HepG2 (cell line): ENCODE data around the gene BUD23. TPM values are rescaled to one million over a fixed set of nuclear protein-coding genes. Genes with fewer than 3 reads are reported as not detected.

ENCODE experiments used
- AKAP8 ChIP-seq: sonication (generic); formaldehyde crosslinking; IDR thresholded peaks from 2 replicates; pipeline ENCODE4 v1.5.1; 2020; ENCODE audit warnings: mild to moderate bottlenecking, missing genetic modification reagents
- ATM ChIP-seq: fragments of 450-650 bp; IDR thresholded peaks from 2 replicates; pipeline ENCODE4 v1.7.1; 2017; ENCODE audit warnings: mild to moderate bottlenecking, borderline replicate concordance
- BCL6 ChIP-seq: IDR thresholded peaks from 2 replicates; pipeline ENCODE4 v1.6.1; 2016; ENCODE audit warnings: missing genetic modification reagents, missing compliant biosample characterization
- FOSL2 ChIP-seq: sonication (generic); formaldehyde crosslinking; IDR thresholded peaks from 2 replicates; pipeline ENCODE4 v1.4.0; 2020; ENCODE audit warnings: missing genetic modification reagents
- FOXA1 ChIP-seq, 2 experiments: fragments of 450-650 bp in 1 of 2; sonication (generic) in 1 of 2; formaldehyde crosslinking in 1 of 2; IDR thresholded peaks; 2 replicates each; pipeline versions ENCODE4 v1.4.0 to v1.6.1; 2016 to 2020; ENCODE audit warnings: missing genetic modification reagents in 1 of 2
- GABPA ChIP-seq, 2 experiments: IDR thresholded peaks; 2 replicates each; pipeline ENCODE4 v1.6.1; 2011 to 2016; ENCODE audit warnings: low read depth in 2 of 2, low read length in 1 of 2, missing biosample characterization in 1 of 2, missing genetic modification characterization in 1 of 2
- GPN1 ChIP-seq: sonication (generic); formaldehyde crosslinking; IDR thresholded peaks from 2 replicates; pipeline ENCODE4 v1.5.1; 2020; ENCODE audit warnings: missing genetic modification reagents, borderline replicate concordance
- KAT8 ChIP-seq: IDR thresholded peaks from 2 replicates; pipeline ENCODE4 v1.6.1; 2016; ENCODE audit warnings: missing genetic modification reagents, missing compliant biosample characterization
- MAX ChIP-seq: IDR thresholded peaks from 2 replicates; pipeline ENCODE4 v1.6.1; 2012; ENCODE audit warnings: inconsistent platforms
- RXRB ChIP-seq: IDR thresholded peaks from 2 replicates; pipeline ENCODE4 v1.6.1; 2016; ENCODE audit warnings: borderline replicate concordance, missing genetic modification reagents, missing compliant biosample characterization
- SIX1 ChIP-seq: sonication (generic); formaldehyde crosslinking; IDR thresholded peaks from 2 replicates; pipeline ENCODE4 v1.4.0; 2020; ENCODE audit warnings: missing genetic modification reagents, borderline replicate concordance
- TAF1 ChIP-seq: sonication (generic); formaldehyde crosslinking; IDR thresholded peaks from 2 replicates; pipeline ENCODE4 v1.4.0; 2020; ENCODE audit warnings: missing genetic modification reagents
- ZFP36L2 ChIP-seq: sonication (generic); formaldehyde crosslinking; IDR thresholded peaks from 2 replicates; pipeline ENCODE4 v1.4.0; 2020; ENCODE audit warnings: missing genetic modification reagents
- ZNF224 ChIP-seq: sonication (generic); formaldehyde crosslinking; IDR thresholded peaks from 2 replicates; pipeline ENCODE4 v1.5.0; 2020; ENCODE audit warnings: mild to moderate bottlenecking, missing genetic modification reagents
- ZNF335 ChIP-seq: sonication (generic); formaldehyde crosslinking; IDR thresholded peaks from 2 replicates; pipeline ENCODE4 v1.4.0; 2020; ENCODE audit warnings: missing genetic modification reagents
- ZNF446 ChIP-seq: sonication (generic); formaldehyde crosslinking; IDR thresholded peaks from 2 replicates; pipeline ENCODE4 v1.5.0; 2020; ENCODE audit warnings: mild to moderate bottlenecking, missing genetic modification reagents
- ZNF598 ChIP-seq: sonication (generic); formaldehyde crosslinking; IDR thresholded peaks from 2 replicates; pipeline ENCODE4 v1.5.1; 2020; ENCODE audit warnings: mild to moderate bottlenecking, missing genetic modification reagents, borderline replicate concordance
- ZNF776 ChIP-seq: sonication (generic); formaldehyde crosslinking; IDR thresholded peaks from 2 replicates; pipeline ENCODE4 v1.4.0; 2020; ENCODE audit warnings: mild to moderate bottlenecking, missing genetic modification reagents
- ZNF878 ChIP-seq: sonication (generic); formaldehyde crosslinking; IDR thresholded peaks from 2 replicates; pipeline ENCODE4 v1.8.1; 2023; ENCODE audit warnings: mild to moderate bottlenecking, missing genetic modification reagents, moderate library complexity
- ZSCAN25 ChIP-seq: sonication (generic); formaldehyde crosslinking; IDR thresholded peaks from 2 replicates; pipeline ENCODE4 v1.8.0; 2022; ENCODE audit warnings: mild to moderate bottlenecking, missing genetic modification reagents
- polyA plus RNA-seq, 8 experiments: library from polyadenylated mRNA; depleted of rRNA in 3 of 8; stranded (reverse) in 7 of 8; unstranded in 1 of 8; fragments of >200 nt; fragmentation: Illumina TruSeq in 4 of 8; extraction: Trizol in 4 of 8; gene quantifications; 2 replicates each; pipeline versions ENCODE4 v1.2.1 to v1.2.3, GENCODE V29; 2011 to 2016; ENCODE audit warnings: low read depth in 4 of 8, missing spikeins in 1 of 8, mixed read lengths in 1 of 8; ENCODE audit not compliant: insufficient read depth in 1 of 8
- total RNA-seq, 5 experiments: library from RNA; depleted of rRNA; stranded (reverse); fragments of >200 nt; fragmentation: Illumina TruSeq; extraction: Trizol; gene quantifications; 2 replicates each; pipeline ENCODE4 v1.2.3, GENCODE V29; 2016; ENCODE audit warnings: low read depth in 1 of 5
- TF ChIP-seq, protein P1 (sequence below): sonication (generic); formaldehyde crosslinking; IDR thresholded peaks from 2 replicates; pipeline ENCODE4 v1.5.1; 2020; ENCODE audit warnings: mild to moderate bottlenecking, missing genetic modification reagents, moderate library complexity
- TF ChIP-seq, protein P2 (sequence below): sonication (generic); formaldehyde crosslinking; IDR thresholded peaks from 2 replicates; pipeline ENCODE4 v1.5.0; 2020; ENCODE audit warnings: mild to moderate bottlenecking, missing genetic modification reagents, borderline replicate concordance
- TF ChIP-seq, protein P3 (sequence below): sonication (generic); formaldehyde crosslinking; IDR thresholded peaks from 2 replicates; pipeline ENCODE4 v1.5.1; 2020; ENCODE audit warnings: mild to moderate bottlenecking, missing genetic modification reagents

The BUD23 gene
- total and polyA plus RNA-seq, 2 of the 13 experiments (the other 11 are each of a cell fraction or from before 2014, with no cell fraction given) = 47.5 to 54.5 TPM

DNA sequence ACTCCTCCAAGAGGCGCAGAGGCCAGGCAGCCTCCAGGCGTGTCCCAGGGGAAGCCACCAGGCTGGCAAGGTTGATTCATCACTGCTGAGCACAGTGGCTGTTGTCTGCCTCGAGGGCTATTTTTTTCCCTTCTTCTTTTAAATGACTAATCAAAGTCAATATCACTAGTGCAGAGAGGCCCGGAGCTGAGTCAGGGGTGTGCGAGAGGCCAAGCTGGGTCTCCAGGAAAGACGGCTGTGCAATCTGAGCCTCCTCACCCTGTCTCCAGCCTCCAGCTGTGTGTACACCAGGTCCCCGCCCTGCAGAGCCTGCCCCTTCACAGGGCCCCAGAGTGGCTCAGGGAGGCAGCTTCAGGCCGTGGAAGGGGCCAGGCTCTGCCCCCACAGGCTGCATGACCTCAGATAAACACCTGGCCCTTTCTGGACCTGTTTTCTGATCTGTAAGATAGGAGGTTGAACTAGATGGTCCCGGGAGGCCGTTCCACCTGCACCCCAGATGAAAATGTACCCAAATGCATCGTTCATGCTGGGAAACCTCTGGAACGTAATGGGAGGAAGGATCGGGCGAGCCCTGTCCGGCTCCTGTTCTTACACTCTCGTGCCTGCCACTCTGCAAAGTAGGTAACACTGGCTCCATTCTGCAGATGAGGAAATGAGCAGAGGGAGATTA lies 32.4 kb downstream of the BUD23 start (continued):
- no peak for TF ChIP-seq ZFP36L2 (CRISPR knock-in tag)
- TF ChIP-seq ZNF446 (CRISPR knock-in tag) = no peak
- TF ChIP-seq ZNF776 (CRISPR knock-in tag) = no peak
- TF ChIP-seq TAF1 (CRISPR knock-in tag) = 0 out of 2 replicates have a peak, but pooled peaks have one; percentile 17
- TF ChIP-seq, protein P1, sequence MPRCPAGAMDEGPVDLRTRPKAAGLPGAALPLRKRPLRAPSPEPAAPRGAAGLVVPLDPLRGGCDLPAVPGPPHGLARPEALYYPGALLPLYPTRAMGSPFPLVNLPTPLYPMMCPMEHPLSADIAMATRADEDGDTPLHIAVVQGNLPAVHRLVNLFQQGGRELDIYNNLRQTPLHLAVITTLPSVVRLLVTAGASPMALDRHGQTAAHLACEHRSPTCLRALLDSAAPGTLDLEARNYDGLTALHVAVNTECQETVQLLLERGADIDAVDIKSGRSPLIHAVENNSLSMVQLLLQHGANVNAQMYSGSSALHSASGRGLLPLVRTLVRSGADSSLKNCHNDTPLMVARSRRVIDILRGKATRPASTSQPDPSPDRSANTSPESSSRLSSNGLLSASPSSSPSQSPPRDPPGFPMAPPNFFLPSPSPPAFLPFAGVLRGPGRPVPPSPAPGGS = no peak
- peak; percentile 33; the same call in 1 of the 2 replicates for TF ChIP-seq KAT8
- TF ChIP-seq, protein P2, sequence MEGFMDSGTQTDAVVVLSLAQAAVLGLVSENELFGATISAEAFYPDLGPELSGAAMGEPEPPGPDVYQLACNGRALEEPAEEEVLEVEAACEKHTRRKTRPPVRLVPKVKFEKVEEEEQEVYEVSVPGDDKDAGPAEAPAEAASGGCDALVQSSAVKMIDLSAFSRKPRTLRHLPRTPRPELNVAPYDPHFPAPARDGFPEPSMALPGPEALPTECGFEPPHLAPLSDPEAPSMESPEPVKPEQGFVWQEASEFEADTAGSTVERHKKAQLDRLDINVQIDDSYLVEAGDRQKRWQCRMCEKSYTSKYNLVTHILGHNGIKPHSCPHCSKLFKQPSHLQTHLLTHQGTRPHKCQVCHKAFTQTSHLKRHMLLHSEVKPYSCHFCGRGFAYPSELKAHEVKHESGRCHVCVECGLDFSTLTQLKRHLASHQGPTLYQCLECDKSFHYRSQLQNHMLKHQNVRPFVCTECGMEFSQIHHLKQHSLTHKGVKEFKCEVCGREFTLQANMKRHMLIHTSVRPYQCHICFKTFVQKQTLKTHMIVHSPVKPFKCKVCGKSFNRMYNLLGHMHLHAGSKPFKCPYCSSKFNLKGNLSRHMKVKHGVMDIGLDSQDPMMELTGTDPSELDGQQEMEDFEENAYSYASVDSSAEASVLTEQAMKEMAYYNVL (CRISPR knock-in tag) = peak; percentile 26; the same call in 1 of the 2 replicates
- no peak for TF ChIP-seq ATM
- TF ChIP-seq GABPA (IDR thresholded peaks at IDR 0.05; ENCODE audit: low read depth, low read length) = no peak
- 0 out of 2 replicates have a peak, but pooled peaks have one; percentile 17 for TF ChIP-seq GABPA (CRISPR knock-in tag; IDR thresholded peaks at IDR 0.05; ENCODE audit: low read depth)
- TF ChIP-seq ZNF335 (CRISPR knock-in tag) = peak; percentile 68; the same call in 1 of the 2 replicates
- TF ChIP-seq ZNF598 (CRISPR knock-in tag) = peak; percentile 51; the same call in 1 of the 2 replicates
- TF ChIP-seq FOXA1 (IDR thresholded peaks at IDR 0.05) = 0 out of 2 replicates have a peak, but pooled peaks have one; percentile 34
- peak; percentile 93 for TF ChIP-seq FOXA1 (CRISPR knock-in tag; IDR thresholded peaks at IDR 0.05)
- TF ChIP-seq ZNF878 (CRISPR knock-in tag) = peak; percentile 58; the same call in 1 of the 2 replicates
- TF ChIP-seq SIX1 (CRISPR knock-in tag) = peak; percentile 64; the same call in 1 of the 2 replicates
- TF ChIP-seq MAX = peak; percentile 51
- TF ChIP-seq BCL6 = peak; percentile 86
- no peak for TF ChIP-seq ZSCAN25
- no peak for TF ChIP-seq AKAP8
- TF ChIP-seq RXRB (CRISPR knock-in tag) = peak; percentile 81
- TF ChIP-seq ZNF224 (CRISPR knock-in tag) = no peak
- no peak for TF ChIP-seq GPN1 (CRISPR knock-in tag)
- TF ChIP-seq FOSL2 (CRISPR knock-in tag) = peak; percentile 94
- TF ChIP-seq, protein P3, sequence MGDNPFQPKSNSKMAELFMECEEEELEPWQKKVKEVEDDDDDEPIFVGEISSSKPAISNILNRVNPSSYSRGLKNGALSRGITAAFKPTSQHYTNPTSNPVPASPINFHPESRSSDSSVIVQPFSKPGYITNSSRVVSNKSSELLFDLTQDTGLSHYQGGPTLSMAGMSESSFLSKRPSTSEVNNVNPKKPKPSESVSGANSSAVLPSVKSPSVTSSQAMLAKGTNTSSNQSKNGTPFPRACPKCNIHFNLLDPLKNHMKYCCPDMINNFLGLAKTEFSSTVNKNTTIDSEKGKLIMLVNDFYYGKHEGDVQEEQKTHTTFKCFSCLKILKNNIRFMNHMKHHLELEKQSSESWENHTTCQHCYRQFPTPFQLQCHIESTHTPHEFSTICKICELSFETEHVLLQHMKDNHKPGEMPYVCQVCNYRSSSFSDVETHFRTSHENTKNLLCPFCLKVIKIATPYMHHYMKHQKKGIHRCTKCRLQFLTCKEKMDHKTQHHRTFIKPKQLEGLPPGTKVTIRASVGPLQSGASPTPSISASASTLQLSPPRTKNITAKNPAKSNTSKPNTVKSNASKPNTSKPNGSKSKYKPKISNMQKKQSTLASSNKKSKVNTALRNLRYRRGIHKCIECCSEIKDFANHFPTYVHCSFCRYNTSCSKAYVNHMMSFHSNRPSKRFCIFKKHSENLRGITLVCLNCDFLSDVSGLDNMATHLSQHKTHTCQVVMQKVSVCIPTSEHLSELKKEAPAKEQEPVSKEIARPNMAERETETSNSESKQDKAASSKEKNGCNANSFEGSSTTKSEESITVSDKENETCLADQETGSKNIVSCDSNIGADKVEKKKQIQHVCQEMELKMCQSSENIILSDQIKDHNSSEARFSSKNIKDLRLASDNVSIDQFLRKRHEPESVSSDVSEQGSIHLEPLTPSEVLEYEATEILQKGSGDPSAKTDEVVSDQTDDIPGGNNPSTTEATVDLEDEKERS (CRISPR knock-in tag) = peak; percentile 52; the same call in 1 of the 2 replicates
